Measurements from ENCODE around the gene ERC2.

Gene ERC2

GRCh38 chr3:55792009-55792408, 676.3 kb downstream of the ERC2 start:
- Histone ChIP-seq H3K4me1 (ENCODE audit: control insufficient read depth in 1 of 2, insufficient read depth in 2 of 2, low read length in 2 of 2) (no peaks in the 10 kb centered on the region), H3K9me3 (ENCODE audit: insufficient read depth, low read depth, low read length) (no peaks in the 10 kb centered on the region), H4K12ac (ENCODE audit: low read depth, low read length) (no peak overlapping the region), H3K14ac (ENCODE audit: low read length) (no peak overlapping the region), H3K79me2 (ENCODE audit: control insufficient read depth, insufficient read depth, low read length, poor library complexity) (no peaks in the 10 kb centered on the region), H3K23ac (ENCODE audit: low read length) (no peak overlapping the region), H2BK12ac (ENCODE audit: low read length) (no peak overlapping the region), H3K36me3 (ENCODE audit: control insufficient read depth in 1 of 2, insufficient read depth in 2 of 2, low read length in 2 of 2) (no peaks in the 10 kb centered on the region), H2AFZ (ENCODE audit: insufficient read depth, low read length, poor library complexity) (no peak overlapping the region), H3K27ac (ENCODE audit: low read depth, low read length) (no peak overlapping the region), H3K4me3 (ENCODE audit: low read depth, low read length) (no peak overlapping the region), H3K9ac (ENCODE audit: low read length) (no peak overlapping the region), H3K4ac (ENCODE audit: low read depth, low read length) (no peak overlapping the region), H4K91ac (ENCODE audit: low read depth, low read length) (no peak overlapping the region), H4K8ac (ENCODE audit: low read depth, low read length) (no peak overlapping the region), H2AK5ac (ENCODE audit: low read length) (no peak overlapping the region), H2BK5ac (ENCODE audit: low read depth, low read length, poor library complexity) (no peak overlapping the region), H3K18ac (ENCODE audit: low read length) (no peak overlapping the region), H3K4me2 (ENCODE audit: low read length) (no peak overlapping the region), H2BK120ac (ENCODE audit: insufficient read depth, low read length, poor library complexity) (no peak overlapping the region), H3K79me1 (ENCODE audit: low read length) (no peaks in the 10 kb centered on the region), H3K27me3 (ENCODE audit: insufficient read depth, low read length) (no peaks in the 10 kb centered on the region)
- DNase-seq, result no peak
- WGBS (ENCODE audit: extremely low coverage, insufficient coverage, insufficient read length), result no CpG with 5 or more reads among the region's 1 CpG

GRCh38 chr3:55790596-55791350, 677.5 kb downstream of the ERC2 start:
- Histone ChIP-seq H2BK5ac (ENCODE audit: low read depth, low read length, poor library complexity) (no peak overlapping the region), H3K23ac (ENCODE audit: low read length) (no peak overlapping the region), H3K4ac (ENCODE audit: low read depth, low read length) (no peak overlapping the region), H4K91ac (ENCODE audit: low read depth, low read length) (no peak overlapping the region), H3K4me1 (ENCODE audit: control insufficient read depth in 1 of 2, insufficient read depth in 2 of 2, low read length in 2 of 2) (no peaks in the 10 kb centered on the region), H4K12ac (ENCODE audit: low read depth, low read length) (no peak overlapping the region), H4K8ac (ENCODE audit: low read depth, low read length) (no peak overlapping the region), H3K18ac (ENCODE audit: low read length) (no peak overlapping the region), H3K27me3 (ENCODE audit: insufficient read depth, low read length) (no peaks in the 10 kb centered on the region), H2BK120ac (ENCODE audit: insufficient read depth, low read length, poor library complexity) (no peak overlapping the region), H3K79me2 (ENCODE audit: control insufficient read depth, insufficient read depth, low read length, poor library complexity) (no peaks in the 10 kb centered on the region), H2BK12ac (ENCODE audit: low read length) (no peak overlapping the region), H3K79me1 (ENCODE audit: low read length) (no peaks in the 10 kb centered on the region), H3K27ac (ENCODE audit: low read depth, low read length) (no peak overlapping the region), H3K9ac (ENCODE audit: low read length) (no peak overlapping the region), H2AFZ (ENCODE audit: insufficient read depth, low read length, poor library complexity) (no peak overlapping the region), H3K4me2 (ENCODE audit: low read length) (no peak overlapping the region), H2AK5ac (ENCODE audit: low read length) (no peak overlapping the region), H3K36me3 (ENCODE audit: control insufficient read depth in 1 of 2, insufficient read depth in 2 of 2, low read length in 2 of 2) (no peaks in the 10 kb centered on the region), H3K14ac (ENCODE audit: low read length) (no peak overlapping the region), H3K4me3 (ENCODE audit: low read depth, low read length) (no peak overlapping the region), H3K9me3 (ENCODE audit: insufficient read depth, low read depth, low read length) (no peaks in the 10 kb centered on the region)
- WGBS (ENCODE audit: extremely low coverage, insufficient coverage, insufficient read length), result no CpG with 5 or more reads among the region's 3 CpGs
- DNase-seq, result peak in 1 of 2 donors; percentile 11

GRCh38 chr3:55789516-55789915, 678.8 kb downstream of the ERC2 start:
- Histone ChIP-seq H3K4ac (ENCODE audit: low read depth, low read length) (no peak overlapping the region), H3K18ac (ENCODE audit: low read length) (no peak overlapping the region), H3K79me2 (ENCODE audit: control insufficient read depth, insufficient read depth, low read length, poor library complexity) (no peaks in the 10 kb centered on the region), H4K91ac (ENCODE audit: low read depth, low read length) (no peak overlapping the region), H3K79me1 (ENCODE audit: low read length) (no peaks in the 10 kb centered on the region), H2BK120ac (ENCODE audit: insufficient read depth, low read length, poor library complexity) (no peak overlapping the region), H3K23ac (ENCODE audit: low read length) (no peak overlapping the region), H3K9ac (ENCODE audit: low read length) (no peak overlapping the region), H3K9me3 (ENCODE audit: insufficient read depth, low read depth, low read length) (no peaks in the 10 kb centered on the region), H4K12ac (ENCODE audit: low read depth, low read length) (no peak overlapping the region), H3K4me1 (ENCODE audit: control insufficient read depth in 1 of 2, insufficient read depth in 2 of 2, low read length in 2 of 2) (no peaks in the 10 kb centered on the region), H2BK12ac (ENCODE audit: low read length) (no peak overlapping the region), H3K4me2 (ENCODE audit: low read length) (no peak overlapping the region), H2AFZ (ENCODE audit: insufficient read depth, low read length, poor library complexity) (no peak overlapping the region), H4K8ac (ENCODE audit: low read depth, low read length) (no peak overlapping the region), H3K27ac (ENCODE audit: low read depth, low read length) (no peak overlapping the region), H2BK5ac (ENCODE audit: low read depth, low read length, poor library complexity) (no peak overlapping the region), H3K4me3 (ENCODE audit: low read depth, low read length) (no peak overlapping the region), H3K36me3 (ENCODE audit: control insufficient read depth in 1 of 2, insufficient read depth in 2 of 2, low read length in 2 of 2) (no peaks in the 10 kb centered on the region), H2AK5ac (ENCODE audit: low read length) (no peak overlapping the region), H3K14ac (ENCODE audit: low read length) (no peak overlapping the region), H3K27me3 (ENCODE audit: insufficient read depth, low read length) (no peaks in the 10 kb centered on the region)
- DNase-seq, result no peak
- no CpG with 5 or more reads among the region's 2 CpGs for WGBS (ENCODE audit: extremely low coverage, insufficient coverage, insufficient read length)

- H3K79me2 ChIP-seq (ENCODE audit: control insufficient read depth, insufficient read depth, low read length, poor library complexity), result no peaks in the 10 kb centered on the region
- WGBS (ENCODE audit: extremely low coverage, insufficient coverage, insufficient read length), result no CpG with 5 or more reads among the region's 3 CpGs
- no peak for DNase-seq
Observed at GRCh38 chr3:55782807-55783206, 685.5 kb downstream of the ERC2 start.

More at GRCh38 chr3:55782807-55783206, 685.5 kb downstream of the ERC2 start:
- Histone ChIP-seq H2BK12ac (ENCODE audit: low read length) (no peak overlapping the region), H3K18ac (ENCODE audit: low read length) (no peak overlapping the region), H4K12ac (ENCODE audit: low read depth, low read length) (no peak overlapping the region), H3K36me3 (ENCODE audit: control insufficient read depth in 1 of 2, insufficient read depth in 2 of 2, low read length in 2 of 2) (no peaks in the 10 kb centered on the region), H4K8ac (ENCODE audit: low read depth, low read length) (no peak overlapping the region), H3K9ac (ENCODE audit: low read length) (no peak overlapping the region), H3K4me1 (ENCODE audit: control insufficient read depth in 1 of 2, insufficient read depth in 2 of 2, low read length in 2 of 2) (no peaks in the 10 kb centered on the region), H3K4me2 (ENCODE audit: low read length) (no peak overlapping the region), H2BK120ac (ENCODE audit: insufficient read depth, low read length, poor library complexity) (no peak overlapping the region), H2AK5ac (ENCODE audit: low read length) (no peak overlapping the region), H3K79me1 (ENCODE audit: low read length) (no peaks in the 10 kb centered on the region), H3K23ac (ENCODE audit: low read length) (no peak overlapping the region), H3K9me3 (ENCODE audit: insufficient read depth, low read depth, low read length) (no peaks in the 10 kb centered on the region), H2AFZ (ENCODE audit: insufficient read depth, low read length, poor library complexity) (no peak overlapping the region), H2BK5ac (ENCODE audit: low read depth, low read length, poor library complexity) (no peak overlapping the region), H3K4ac (ENCODE audit: low read depth, low read length) (no peak overlapping the region), H3K27ac (ENCODE audit: low read depth, low read length) (no peak overlapping the region), H3K27me3 (ENCODE audit: insufficient read depth, low read length) (no peaks in the 10 kb centered on the region), H4K91ac (ENCODE audit: low read depth, low read length) (no peak overlapping the region), H3K14ac (ENCODE audit: low read length) (no peak overlapping the region), H3K4me3 (ENCODE audit: low read depth, low read length) (no peak overlapping the region)
